ENCODE data around the gene FLRT3.

Gene FLRT3

GRCh38 chr20:14375416-14375985 lies 38.1 kb upstream of the FLRT3 start:
- no peak overlapping the region for H3K4me3 ChIP-seq (ENCODE audit: low read depth, low read length)
- no peak for TF ChIP-seq CTCF (IDR thresholded peaks at IDR 0.05; ENCODE audit: insufficient read depth, low read length, missing control alignments)
- POLR2A ChIA-PET, result no interaction called here
- CTCF ChIA-PET, result no interaction called here
- DNase-seq (ENCODE audit: low read depth, low spot score), result no peak

- DNase-seq (ENCODE audit: low read depth, low spot score), result no peak
- CTCF ChIA-PET, result no interaction called here
- TF ChIP-seq CTCF (IDR thresholded peaks at IDR 0.05; ENCODE audit: insufficient read depth, low read length, missing control alignments), result no peak
- H3K4me3 ChIP-seq (ENCODE audit: low read depth, low read length), result no peak overlapping the region
- POLR2A ChIA-PET, result no interaction called here
Observed at GRCh38 chr20:14374196-14374595, 36.8 kb upstream of the FLRT3 start.

GRCh38 chr20:14361509-14362345 lies 24.3 kb upstream of the FLRT3 start:
- H3K4me3 ChIP-seq (ENCODE audit: low read depth, low read length), result no peak overlapping the region
- no peak for DNase-seq (ENCODE audit: low read depth, low spot score)
- ChIA-PET POLR2A (no interaction called here), CTCF (no interaction called here)
- TF ChIP-seq CTCF (IDR thresholded peaks at IDR 0.05; ENCODE audit: insufficient read depth, low read length, missing control alignments), result no peak

- no peak overlapping the region for H3K4me3 ChIP-seq (ENCODE audit: low read depth, low read length)
- DNase-seq (ENCODE audit: low read depth, low spot score), result no peak
- no peak for TF ChIP-seq CTCF (IDR thresholded peaks at IDR 0.05; ENCODE audit: insufficient read depth, low read length, missing control alignments)
- POLR2A ChIA-PET, result no interaction called here
- CTCF ChIA-PET, result no interaction called here
Observed at GRCh38 chr20:14360416-14360815, 23.0 kb upstream of the FLRT3 start.

GRCh38 chr20:14355791-14356190 lies 18.4 kb upstream of the FLRT3 start:
- POLR2A ChIA-PET, result no interaction called here
- no peak for DNase-seq (ENCODE audit: low read depth, low spot score)

More at GRCh38 chr20:14355791-14356190, 18.4 kb upstream of the FLRT3 start:
- CTCF ChIA-PET, result no interaction called here
- no peak overlapping the region for H3K4me3 ChIP-seq (ENCODE audit: low read depth, low read length)
- no peak for TF ChIP-seq CTCF (IDR thresholded peaks at IDR 0.05; ENCODE audit: insufficient read depth, low read length, missing control alignments)
